ENCODE measurements around the gene CYTH1. TPM values are rescaled to one million over a fixed set of nuclear protein-coding genes. Genes with fewer than 3 reads are reported as not detected.

The CYTH1 gene
- total RNA-seq, 4 donors from 2014 or later: 88.3 to 262 (median 109) TPM

GRCh38 chr17:78732354-78732753 lies 49.7 kb downstream of the CYTH1 start:
- DNase-seq: no peak
- Histone ChIP-seq H3K27me3 (no peaks in the 10 kb centered on the region), H3K27ac (no peak overlapping the region), H3K4me3 (no peak overlapping the region), H3K36me3 (peaks cover 0 to 6% (median 0%) of the 10 kb centered on the region in 3 donors), H3K4me1 (peaks cover 0 to 57% (median 12%) of the 10 kb centered on the region in 4 donors), H3K9me3 (no peaks in the 10 kb centered on the region)
- TF ChIP-seq CTCF (IDR thresholded peaks at IDR 0.05) (no peak), POLR2A (IDR thresholded peaks at IDR 0.05) (no peak)

GRCh38 chr17:78731904-78732303 lies 50.2 kb downstream of the CYTH1 start:
- Histone ChIP-seq H3K36me3 (peaks cover 0 to 6% (median 0%) of the 10 kb centered on the region in 3 donors), H3K4me1 (peaks cover 0 to 54% (median 12%) of the 10 kb centered on the region in 4 donors), H3K27ac (peak overlapping the region in 1 of 4 donors; percentile 15), H3K27me3 (no peaks in the 10 kb centered on the region), H3K4me3 (no peak overlapping the region), H3K9me3 (no peaks in the 10 kb centered on the region)
- no peak for TF ChIP-seq POLR2A (IDR thresholded peaks at IDR 0.05)
- no peak for TF ChIP-seq CTCF (IDR thresholded peaks at IDR 0.05)
- no peak for DNase-seq

- peaks cover 0 to 61% (median 13%) of the 10 kb centered on the region in 4 donors for H3K4me1 ChIP-seq
Measured at GRCh38 chr17:78729641-78730040, 52.4 kb downstream of the CYTH1 start.

GRCh38 chr17:78728495-78728894 lies 53.6 kb downstream of the CYTH1 start:
- DNase-seq: no peak
- no peaks in the 10 kb centered on the region for H3K27me3 ChIP-seq
- H3K9me3 ChIP-seq: no peaks in the 10 kb centered on the region
- H3K36me3 ChIP-seq: peaks cover 0 to 6% (median 0%) of the 10 kb centered on the region in 3 donors
- H3K4me3 ChIP-seq: no peak overlapping the region
- H3K4me1 ChIP-seq: peaks cover 0 to 55% (median 16%) of the 10 kb centered on the region in 4 donors
- no peak overlapping the region for H3K27ac ChIP-seq
- no peak for TF ChIP-seq POLR2A (IDR thresholded peaks at IDR 0.05)

More at GRCh38 chr17:78729641-78730040, 52.4 kb downstream of the CYTH1 start:
- peaks cover 0 to 6% (median 0%) of the 10 kb centered on the region in 3 donors for H3K36me3 ChIP-seq
- H3K9me3 ChIP-seq: no peaks in the 10 kb centered on the region
- DNase-seq: no peak
- H3K27ac ChIP-seq: no peak overlapping the region
- H3K4me3 ChIP-seq: no peak overlapping the region
- no peak for TF ChIP-seq POLR2A (IDR thresholded peaks at IDR 0.05)
- no peak for TF ChIP-seq CTCF (IDR thresholded peaks at IDR 0.05)
- no peaks in the 10 kb centered on the region for H3K27me3 ChIP-seq

GRCh38 chr17:78727476-78728229 lies 54.4 kb downstream of the CYTH1 start:
- H3K27me3 ChIP-seq: no peaks in the 10 kb centered on the region
- DNase-seq: no peak
- H3K4me3 ChIP-seq: no peak overlapping the region
- TF ChIP-seq POLR2A (IDR thresholded peaks at IDR 0.05) (no peak), CTCF (IDR thresholded peaks at IDR 0.05) (no peak)
- H3K4me1 ChIP-seq: peaks cover 0 to 57% (median 21%) of the 10 kb centered on the region in 4 donors
- H3K9me3 ChIP-seq: no peaks in the 10 kb centered on the region
- no peak overlapping the region for H3K27ac ChIP-seq
- peaks cover 0 to 6% (median 0%) of the 10 kb centered on the region in 3 donors for H3K36me3 ChIP-seq

- Histone ChIP-seq H3K4me1 (peaks cover 0 to 57% (median 26%) of the 10 kb centered on the region in 4 donors), H3K27me3 (no peaks in the 10 kb centered on the region), H3K36me3 (peaks cover 0 to 6% (median 0%) of the 10 kb centered on the region in 3 donors), H3K27ac (no peak overlapping the region), H3K4me3 (no peak overlapping the region), H3K9me3 (no peaks in the 10 kb centered on the region)
- no peak for DNase-seq
- TF ChIP-seq POLR2A (IDR thresholded peaks at IDR 0.05): no peak
- no peak for TF ChIP-seq CTCF (IDR thresholded peaks at IDR 0.05)
Measured at GRCh38 chr17:78727057-78727456, 55.0 kb downstream of the CYTH1 start.

All from Peyer's patch (tissue), 4 donors.